Nucleus accumbens (tissue), 56 donors: ENCODE results near the gene TBC1D1.
"Not testable (repeated sequence)": the region's sequence is repeated elsewhere in the genome, so short reads cannot be mapped to it uniquely, and the experiment has no call there.

Experiments used
- DNase-seq, 56 donors: peaks; one replicate each; lab custom pipeline; 2025; lab: John Stamatoyannopoulos, UW

TBC1D1 gene

GRCh38 chr4:37917388-37917787 is 26.5 kb downstream of the TBC1D1 start:
- DNase-seq = no peak

GRCh38 chr4:37918653-37919052 is 27.8 kb downstream of the TBC1D1 start:
- DNase-seq = no peak

- peak in 1 of 56 donors; percentile 6 for DNase-seq
Measured at GRCh38 chr4:37922328-37922727, 31.4 kb downstream of the TBC1D1 start.

- DNase-seq = not testable (repeated sequence)
Measured at GRCh38 chr4:37923089-37923488, 32.2 kb downstream of the TBC1D1 start.

- DNase-seq = no peak
Measured at GRCh38 chr4:37924946-37925345, 34.1 kb downstream of the TBC1D1 start.

GRCh38 chr4:37927434-37927833 is 36.5 kb downstream of the TBC1D1 start:
- DNase-seq = no peak

- peak in 3 of 56 donors; percentile 12 to 19 (median 12) for DNase-seq
Measured at GRCh38 chr4:37928426-37929416, 37.8 kb downstream of the TBC1D1 start.

GRCh38 chr4:37934096-37934495 is 43.2 kb downstream of the TBC1D1 start:
- DNase-seq = no peak

GRCh38 chr4:37934609-37935008 is 43.7 kb downstream of the TBC1D1 start:
- no peak for DNase-seq

GRCh38 chr4:37935026-37935425 is 44.1 kb downstream of the TBC1D1 start:
- DNase-seq = no peak

GRCh38 chr4:37936889-37937498 is 46.1 kb downstream of the TBC1D1 start:
- DNase-seq = peak in 2 of 56 donors; percentile 5 to 32

- DNase-seq = no peak
Measured at GRCh38 chr4:37938208-37938607, 47.3 kb downstream of the TBC1D1 start.

- DNase-seq = peak in 9 of 56 donors; percentile 3 to 41 (median 8)
Measured at GRCh38 chr4:37946503-37947179, 55.8 kb downstream of the TBC1D1 start.

GRCh38 chr4:37948542-37948941 is 57.7 kb downstream of the TBC1D1 start:
- DNase-seq = no peak

GRCh38 chr4:37949636-37950426 is 58.9 kb downstream of the TBC1D1 start:
- no peak for DNase-seq

- peak in 2 of 56 donors; percentile 1 for DNase-seq
Measured at GRCh38 chr4:37951461-37952352, 60.8 kb downstream of the TBC1D1 start.

GRCh38 chr4:37953156-37953555 is 62.3 kb downstream of the TBC1D1 start:
- DNase-seq = no peak

GRCh38 chr4:37953620-37954293 is 62.9 kb downstream of the TBC1D1 start:
- no peak for DNase-seq

- no peak for DNase-seq
Measured at GRCh38 chr4:37956941-37957340, 66.1 kb downstream of the TBC1D1 start.
